HG03108 (cell line): ENCODE results near the gene ADSS1.

Experiments used
- ATAC-seq: cut with Tn5 transposase; IDR thresholded peaks from one replicate; pipeline ENCODE4 v1.9.1; 2021; ENCODE audit warnings: moderate library complexity; ENCODE audit not compliant: unreplicated experiment

Gene ADSS1

DNA sequence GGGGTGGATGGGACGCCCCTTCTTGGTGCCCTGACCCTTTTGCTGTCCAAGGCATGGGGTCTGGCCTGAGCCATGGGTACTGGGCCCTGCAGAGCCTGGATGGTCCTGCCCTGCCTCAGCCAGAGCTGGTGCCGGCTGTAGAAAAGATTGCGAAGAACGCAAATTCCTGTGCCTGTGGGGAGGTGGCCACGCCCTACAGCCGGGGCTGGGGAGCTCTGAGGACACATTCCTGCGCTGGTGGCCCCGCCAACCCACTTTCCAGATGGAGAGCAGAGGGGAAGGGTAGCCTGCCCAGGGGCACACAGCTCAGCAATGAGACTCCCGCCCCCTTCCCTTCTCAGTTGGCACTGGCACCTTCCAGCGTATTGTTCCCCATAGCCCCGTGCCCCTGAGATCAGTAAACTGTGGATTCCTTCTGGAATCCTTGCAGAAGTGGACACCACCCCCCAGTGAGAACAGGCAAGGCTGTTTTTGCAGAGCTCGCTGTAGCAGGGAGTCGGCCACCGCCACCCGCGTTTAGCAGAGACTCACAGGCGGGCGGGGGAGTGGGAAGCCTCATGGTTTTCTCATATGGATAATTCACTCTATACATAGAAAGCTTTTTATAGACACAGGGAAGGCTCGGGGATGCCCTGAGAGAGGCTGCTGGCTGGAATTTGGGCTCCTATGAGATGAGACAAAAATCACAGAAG, 26.0 kb upstream of the ADSS1 start:
- ATAC-seq: no peak

- no peak for ATAC-seq
Observed at GRCh38 chr14:104698688-104699425, 25.2 kb upstream of the ADSS1 start.

DNA sequence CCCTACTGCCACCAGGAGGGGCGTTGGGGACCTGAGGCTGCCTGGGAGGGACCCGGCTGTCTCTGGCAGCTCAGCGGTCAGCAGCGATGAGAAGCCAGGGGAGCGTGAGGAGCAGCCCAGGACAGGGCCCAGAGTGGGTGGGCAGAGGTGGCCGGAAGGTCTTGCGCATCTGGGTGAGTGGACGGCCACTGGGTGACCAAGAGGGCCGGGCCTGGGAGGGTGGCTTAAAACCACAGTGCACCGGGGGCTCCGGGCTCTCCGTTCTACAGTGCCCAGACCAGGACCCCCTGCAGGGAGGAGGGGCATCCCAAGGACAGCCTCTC, 24.6 kb upstream of the ADSS1 start:
- ATAC-seq: no peak

GRCh38 chr14:104700225-104700651, 23.8 kb upstream of the ADSS1 start:
- ATAC-seq: no peak

GRCh38 chr14:104700747-104701217, 23.2 kb upstream of the ADSS1 start:
- no peak for ATAC-seq

DNA sequence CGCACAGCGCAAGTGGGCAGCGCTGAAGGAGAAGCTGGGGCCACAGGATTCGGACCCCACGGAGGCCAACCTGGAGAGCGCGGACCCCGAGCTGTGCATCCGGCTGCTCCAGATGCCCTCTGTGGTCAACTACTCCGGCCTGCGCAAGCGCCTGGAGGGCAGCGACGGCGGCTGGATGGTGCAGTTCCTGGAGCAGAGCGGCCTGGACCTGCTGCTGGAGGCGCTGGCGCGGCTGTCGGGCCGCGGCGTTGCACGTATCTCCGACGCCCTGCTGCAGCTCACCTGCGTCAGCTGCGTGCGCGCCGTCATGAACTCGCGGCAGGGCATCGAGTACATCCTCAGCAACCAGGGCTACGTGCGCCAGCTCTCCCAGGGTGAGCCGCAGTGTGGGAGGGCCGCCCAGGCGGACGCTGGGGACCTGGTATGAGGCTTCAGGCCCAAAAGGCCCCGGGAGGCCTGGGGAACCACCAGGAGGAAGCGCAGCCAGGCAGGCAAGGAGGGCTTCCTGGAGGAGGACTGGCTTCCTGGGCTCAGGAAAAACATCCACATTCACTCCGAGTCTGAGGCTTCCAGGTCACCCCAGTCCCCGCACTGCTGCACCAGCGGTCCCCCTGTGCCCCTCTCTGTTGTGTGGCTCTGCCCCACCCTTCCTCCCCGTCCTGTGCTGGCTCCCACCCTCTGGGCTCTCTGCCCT, 22.5 kb upstream of the ADSS1 start:
- no peak for ATAC-seq

- no peak for ATAC-seq
Observed at GRCh38 chr14:104702106-104702505, 21.9 kb upstream of the ADSS1 start.

- no peak for ATAC-seq
Observed at GRCh38 chr14:104702673-104703072, 21.4 kb upstream of the ADSS1 start.

- ATAC-seq: no peak
Observed at GRCh38 chr14:104703269-104703668, 20.8 kb upstream of the ADSS1 start.

GRCh38 chr14:104704252-104704651, 19.8 kb upstream of the ADSS1 start:
- ATAC-seq: no peak

- ATAC-seq: no peak
Observed at GRCh38 chr14:104705340-104706047, 18.5 kb upstream of the ADSS1 start.

- ATAC-seq: no peak
Observed at GRCh38 chr14:104706733-104707607, 17.1 kb upstream of the ADSS1 start.

- ATAC-seq: no peak
Observed at GRCh38 chr14:104707608-104708595, 16.1 kb upstream of the ADSS1 start.

GRCh38 chr14:104708606-104709268, 15.3 kb upstream of the ADSS1 start:
- peak; percentile 57 for ATAC-seq

DNA sequence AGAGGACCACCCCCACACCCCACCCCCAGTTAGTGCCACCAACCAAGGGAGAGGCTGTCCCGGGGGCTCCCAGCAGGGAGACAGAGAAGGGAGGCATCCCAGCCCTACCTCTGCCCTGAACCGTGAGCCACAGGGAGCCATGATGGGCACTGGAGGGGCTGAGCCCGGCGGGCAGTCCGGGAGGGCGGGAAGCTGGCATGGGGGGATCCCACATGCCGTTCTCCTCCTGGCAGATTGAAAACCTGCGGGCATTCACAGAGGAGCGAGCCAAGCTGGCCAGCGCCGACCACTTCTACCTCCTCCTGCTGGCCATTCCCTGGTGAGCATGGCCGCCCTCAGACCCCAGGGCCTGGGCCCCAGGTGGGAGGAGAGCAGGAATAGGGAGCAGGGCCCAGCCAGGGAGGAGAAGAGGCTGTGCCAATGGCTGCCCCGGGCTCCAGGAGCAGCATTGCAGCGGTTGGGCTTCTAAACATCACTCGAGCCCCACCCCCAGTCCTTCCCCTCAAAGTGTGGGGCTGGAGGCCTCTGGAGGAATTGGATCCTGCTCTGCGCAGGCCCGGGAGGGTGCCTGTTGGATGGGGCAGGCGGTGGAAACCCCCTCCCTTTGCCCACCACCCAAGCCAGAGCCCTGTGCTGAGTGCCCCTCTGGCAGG, 14.5 kb upstream of the ADSS1 start:
- ATAC-seq: no peak

DNA sequence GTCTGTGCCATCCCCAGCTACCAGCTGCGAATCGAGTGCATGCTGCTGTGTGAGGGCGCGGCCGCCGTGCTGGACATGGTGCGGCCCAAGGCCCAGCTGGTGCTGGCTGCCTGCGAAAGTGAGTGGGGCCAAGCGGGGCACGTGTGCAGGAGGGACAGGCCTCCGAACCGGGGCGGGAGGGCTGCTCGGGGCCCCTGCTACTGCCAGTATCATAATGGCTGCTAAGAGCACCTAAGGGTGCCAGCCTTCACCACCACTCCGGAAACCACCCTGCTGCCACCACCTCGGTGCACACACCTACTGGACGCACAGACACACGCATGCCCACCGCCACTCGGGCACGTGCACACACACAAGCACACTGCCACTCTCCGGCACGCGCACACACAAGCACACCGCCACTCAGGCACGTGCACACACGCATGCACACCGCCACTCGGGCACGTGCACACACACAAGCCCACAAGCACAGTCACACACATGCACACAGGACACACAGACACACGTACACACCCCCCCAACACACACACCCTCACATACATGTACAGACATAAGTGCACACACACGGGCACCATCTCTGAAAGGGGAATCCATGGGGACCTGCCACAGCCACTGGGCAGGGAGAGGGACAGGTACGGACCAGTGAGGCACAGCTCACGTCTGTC, 13.8 kb upstream of the ADSS1 start:
- ATAC-seq: no peak

DNA sequence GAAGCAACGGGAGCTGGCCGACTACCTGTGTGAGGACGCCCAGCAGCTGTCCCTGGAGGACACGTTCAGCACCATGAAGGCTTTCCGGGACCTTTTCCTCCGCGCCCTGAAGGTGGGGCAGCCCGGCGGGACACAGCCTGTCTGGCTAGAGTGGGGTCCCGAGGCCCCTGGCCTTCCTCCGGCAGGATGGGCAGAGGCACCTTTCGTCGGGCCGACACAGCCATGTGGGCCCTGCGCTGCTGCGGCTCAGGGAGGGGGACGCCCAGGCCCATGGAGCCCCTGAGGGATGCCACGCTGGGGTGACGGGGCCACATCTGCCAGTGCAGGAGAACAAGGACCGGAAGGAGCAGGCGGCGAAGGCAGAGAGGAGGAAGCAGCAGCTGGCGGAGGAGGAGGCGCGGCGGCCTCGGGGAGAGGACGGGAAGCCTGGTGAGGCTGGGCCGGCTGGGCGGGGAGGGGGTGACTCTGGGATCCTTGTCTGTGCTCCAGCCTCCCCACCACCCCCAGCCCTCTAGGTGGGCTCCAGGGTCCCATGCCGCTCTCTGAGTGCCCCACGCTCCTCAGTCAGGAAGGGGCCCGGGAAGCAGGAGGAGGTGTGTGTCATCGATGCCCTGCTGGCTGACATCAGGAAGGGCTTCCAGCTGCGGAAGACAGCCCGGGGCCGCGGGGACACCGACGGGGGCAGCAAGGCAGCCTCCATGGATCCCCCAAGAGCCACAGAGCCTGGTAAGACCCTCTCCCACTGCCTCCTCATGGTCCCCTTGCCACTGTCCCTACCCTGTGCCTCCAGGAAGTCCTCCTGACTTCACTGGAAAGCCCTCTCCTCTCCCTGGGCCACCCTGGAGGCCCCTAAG, 10.9 kb upstream of the ADSS1 start:
- no peak for ATAC-seq
